ENCODE measurements around the gene SRM.
A peak's percentile ranks its signal among the peaks of the same experiment; 100 is the strongest.
"Not testable (repeated sequence)": the region's sequence is repeated elsewhere in the genome, so short reads cannot be mapped to it uniquely, and the experiment has no call there.

Gene SRM

DNA sequence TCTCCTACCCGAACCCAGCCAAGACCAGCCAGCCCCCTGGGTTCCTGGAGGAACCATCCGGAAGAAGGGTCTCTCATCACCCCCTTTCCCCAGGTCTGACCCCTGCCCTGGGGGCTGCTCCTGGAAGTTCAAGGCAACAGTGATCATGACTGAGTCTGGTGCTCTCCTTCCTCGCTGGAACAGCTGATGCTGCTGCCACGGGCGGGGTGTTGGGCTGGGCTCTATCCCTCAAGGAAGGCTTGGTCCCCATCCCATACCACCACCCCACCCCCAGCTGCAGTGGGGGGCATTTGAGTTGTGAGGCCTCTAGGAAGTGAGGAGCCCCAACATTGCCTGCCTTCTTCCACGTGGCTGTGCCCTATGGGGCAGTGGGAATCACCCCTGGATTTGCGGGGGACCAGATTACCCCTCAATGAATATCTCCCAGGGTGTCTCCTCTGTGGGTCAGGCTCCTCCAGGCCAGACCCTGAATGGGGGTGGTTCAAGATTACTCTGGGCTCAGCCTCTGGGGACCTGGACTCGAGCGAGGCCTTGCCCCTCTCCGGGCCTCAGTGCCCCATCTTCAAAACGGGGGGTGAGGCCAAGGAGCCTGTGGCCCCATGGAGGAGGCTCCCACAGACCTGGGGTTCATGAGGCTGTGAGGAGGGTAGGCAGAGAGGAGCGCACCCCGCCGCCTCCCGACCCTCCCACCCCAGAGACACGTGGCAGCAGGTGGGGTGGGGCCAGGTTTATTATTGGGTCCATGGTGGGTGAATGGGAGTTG, 15.6 kb downstream of the SRM start:
- no peak for DNase-seq

DNA sequence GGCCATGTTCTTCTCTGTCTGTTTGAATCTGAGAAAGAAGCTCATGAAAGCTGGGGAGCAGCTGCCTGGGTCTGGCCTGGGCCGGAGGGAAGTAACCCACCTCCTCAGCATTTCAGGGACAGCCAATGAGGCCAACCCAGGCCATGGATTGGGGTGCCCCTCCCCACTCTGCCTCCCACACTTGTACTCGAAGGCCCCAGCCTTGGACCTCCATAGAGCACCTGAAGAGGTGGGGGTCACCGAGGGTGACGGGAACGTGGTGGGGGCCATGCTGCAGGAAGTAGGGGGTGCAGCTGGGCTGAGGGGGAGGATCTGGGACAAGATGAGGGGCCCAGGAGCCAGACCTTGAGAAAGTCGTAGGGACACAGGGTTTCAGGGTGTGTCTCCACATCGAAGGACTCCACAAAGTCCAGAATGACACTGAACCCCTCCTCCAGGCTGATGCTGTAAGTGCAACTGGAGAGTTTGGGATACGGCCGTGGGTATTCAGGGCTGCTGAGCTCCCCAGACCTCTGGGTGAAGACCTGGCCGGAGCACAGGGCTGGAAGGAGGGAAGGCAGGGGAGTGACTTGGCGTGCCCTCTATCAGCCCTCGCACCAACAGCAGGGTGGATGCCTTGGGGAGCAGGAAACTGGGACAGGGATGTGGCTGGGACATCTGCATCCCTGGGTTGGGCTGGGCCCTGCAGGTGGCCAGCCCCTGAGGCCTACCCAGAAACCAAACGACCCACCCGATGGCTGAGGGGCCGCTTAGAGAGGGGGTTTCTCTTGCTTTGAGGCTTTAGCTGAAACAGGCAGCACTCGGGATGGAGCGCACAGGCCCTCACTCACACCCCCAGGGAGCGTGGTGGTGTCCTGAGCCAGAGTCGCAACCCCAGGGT, 16.6 kb downstream of the SRM start:
- no peak for DNase-seq

DNA sequence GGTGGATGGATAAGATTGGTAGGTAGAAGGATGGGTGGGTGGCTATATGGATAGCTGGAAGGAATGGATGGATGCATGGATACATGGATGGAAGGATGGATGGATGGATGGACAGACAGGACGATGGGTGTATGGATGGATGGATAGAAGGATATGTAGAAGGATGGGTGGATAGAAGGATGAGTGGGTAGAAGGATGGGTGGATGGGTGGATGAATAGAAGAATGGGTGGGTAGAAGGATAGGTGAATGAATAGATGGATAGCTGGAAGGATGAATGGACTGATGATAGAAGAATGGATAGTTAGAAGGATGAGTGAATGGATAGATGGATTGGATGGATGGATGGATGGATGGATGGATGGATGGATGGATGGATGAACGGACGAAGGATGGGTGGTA, 17.8 kb downstream of the SRM start:
- no peak for DNase-seq

DNA sequence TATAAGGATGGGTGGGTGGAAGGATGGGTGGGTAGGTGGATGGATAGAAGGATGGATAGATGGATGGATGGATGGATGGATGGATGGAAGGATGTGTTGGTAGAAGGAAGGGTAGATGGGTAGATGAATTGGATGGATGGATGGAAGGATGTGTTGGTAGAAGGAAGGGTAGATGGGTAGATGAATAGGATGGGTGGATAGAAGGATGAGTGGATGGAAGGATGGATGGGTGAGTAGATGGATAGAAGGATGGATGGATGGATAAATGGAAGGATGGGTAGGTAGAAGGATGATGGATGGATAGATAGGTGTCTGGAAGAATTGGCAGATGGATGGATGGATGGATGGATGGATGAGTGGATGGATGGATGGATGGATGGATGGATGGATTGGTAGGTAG, 18.8 kb downstream of the SRM start:
- DNase-seq: no peak

DNA sequence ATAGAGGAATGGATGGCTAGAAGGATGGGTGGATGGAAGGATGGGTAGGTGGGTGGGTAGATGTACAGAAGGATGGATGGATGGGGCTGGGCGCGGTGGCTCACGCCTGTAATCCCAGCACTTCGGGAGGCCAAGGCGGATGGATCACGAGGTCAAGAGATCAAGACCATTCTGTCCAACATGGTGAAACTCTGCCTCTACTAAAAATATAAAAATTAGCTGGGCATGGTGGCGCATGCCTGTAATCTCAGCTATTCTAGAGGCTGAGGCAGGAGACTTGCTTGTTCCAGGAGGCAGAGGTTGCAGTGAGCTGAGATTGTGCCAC, 19.8 kb downstream of the SRM start:
- not testable (repeated sequence) for DNase-seq

DNA sequence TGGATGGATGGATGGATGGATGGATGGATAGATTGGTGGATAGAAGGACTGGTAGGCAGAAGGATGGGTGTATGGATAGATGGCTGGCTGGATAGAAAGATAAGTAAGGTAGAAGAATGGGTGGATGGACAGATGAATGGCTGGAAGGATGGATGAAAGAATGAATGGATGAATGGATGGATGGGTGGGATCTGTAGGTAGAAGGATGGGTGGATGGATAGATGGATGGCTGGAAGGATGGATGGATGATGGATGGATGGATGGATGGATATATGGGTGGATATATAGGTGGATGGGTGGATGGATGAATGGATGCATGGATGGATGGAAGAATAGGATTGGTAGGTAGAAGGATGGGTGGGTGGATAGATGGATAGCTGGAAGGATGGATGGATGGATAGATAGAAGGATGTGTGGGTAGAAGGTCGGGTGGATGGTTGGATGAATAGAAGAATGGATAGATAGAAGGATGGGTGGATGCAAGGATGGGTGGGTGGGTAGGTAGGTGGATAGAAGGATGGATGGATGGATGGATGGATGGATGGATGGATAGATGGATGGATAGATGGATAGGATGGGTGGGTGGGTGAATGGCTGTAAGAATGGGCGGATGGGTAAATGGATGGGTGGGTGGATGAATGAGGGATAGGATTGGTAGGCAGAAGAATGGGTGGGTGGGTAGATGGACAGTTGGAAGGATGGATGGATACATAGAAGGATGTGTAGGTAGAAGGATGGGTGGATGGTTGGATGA, 20.3 kb downstream of the SRM start:
- DNase-seq: no peak

DNA sequence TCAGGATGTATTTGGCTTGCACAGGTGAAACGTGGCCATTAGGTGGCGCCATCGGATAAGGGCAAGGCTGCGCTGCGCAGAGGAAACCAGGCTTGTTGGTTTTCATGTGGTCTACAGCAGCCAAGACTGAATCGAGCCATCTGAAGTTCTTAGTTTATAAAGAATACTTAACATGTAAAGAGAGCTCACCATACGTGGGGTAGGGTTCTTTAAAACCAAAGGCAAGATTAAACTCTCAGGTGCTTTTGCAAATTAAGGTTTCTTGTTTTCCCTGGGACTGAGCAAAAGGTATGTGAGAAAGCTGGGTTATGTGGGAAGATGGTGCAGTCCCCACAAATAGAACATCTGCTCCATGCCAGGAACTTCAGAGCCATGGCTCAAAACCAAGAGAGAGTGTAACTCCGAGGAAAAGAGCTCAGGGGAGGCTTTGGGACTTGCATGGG, 22.1 kb downstream of the SRM start:
- peak; percentile 91 for DNase-seq

DNA sequence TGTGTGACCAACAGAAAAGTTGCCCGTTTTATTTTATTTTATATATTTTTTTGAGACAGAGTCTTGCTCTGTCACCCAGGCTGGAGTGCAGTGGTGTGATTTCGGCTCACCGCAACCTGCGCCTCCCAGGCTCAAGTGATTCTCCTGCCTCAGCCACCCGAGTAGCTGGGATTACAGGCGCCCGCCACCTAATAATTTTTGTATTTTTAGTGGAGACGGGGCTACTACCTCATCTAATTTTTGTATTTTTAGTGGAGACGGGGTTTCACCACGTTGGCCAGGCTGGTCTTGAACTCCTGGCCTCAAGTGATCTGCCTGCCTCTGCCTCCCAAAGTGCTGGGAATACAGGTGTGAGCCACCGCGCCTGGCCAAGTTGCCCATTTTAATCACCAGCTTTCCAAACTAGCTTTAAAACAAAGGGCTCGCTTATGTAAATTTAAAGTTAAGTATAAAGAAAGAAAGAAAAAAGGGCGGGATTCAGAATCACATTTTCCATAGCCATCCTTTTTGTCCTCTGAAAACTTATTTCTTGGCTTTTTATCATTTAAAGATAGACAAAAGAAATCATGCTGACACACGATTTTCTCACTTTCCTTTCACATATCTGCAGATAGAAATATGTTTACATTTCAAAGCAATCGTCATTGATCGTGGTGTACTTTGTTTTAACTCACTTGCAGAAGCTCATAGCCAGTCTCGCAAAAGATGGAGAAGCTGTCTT, 22.6 kb downstream of the SRM start:
- DNase-seq: not testable (repeated sequence)

DNA sequence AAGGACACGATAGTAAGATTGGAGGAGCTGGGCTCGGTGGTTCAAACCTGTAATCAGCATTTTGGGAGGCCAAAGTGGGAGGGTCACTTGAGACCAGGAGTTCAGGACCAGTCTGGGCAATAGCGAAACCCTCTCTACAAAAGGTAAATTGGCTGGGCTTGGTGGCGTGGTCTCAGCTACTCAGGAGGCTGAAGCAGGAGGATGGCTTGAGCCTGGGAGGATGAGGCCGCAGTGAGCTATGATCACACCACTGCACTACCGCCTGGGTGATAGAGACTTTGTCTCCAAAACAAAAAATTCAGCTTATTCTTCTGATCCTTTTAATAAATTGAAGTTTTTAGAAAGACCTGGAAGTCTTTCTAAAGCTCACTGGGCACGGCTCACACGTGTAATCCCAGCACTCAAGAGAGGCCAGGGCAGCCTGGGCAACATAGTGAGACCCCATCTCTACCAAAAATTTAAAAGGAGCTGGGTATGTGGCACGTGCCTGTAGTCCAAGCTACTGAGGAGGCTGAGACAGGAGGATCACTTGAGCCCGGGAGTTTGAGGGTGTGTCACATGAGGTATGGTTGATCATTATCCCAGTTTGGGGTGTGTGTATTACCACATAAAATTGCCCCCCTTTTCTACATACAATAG, 28.1 kb downstream of the SRM start:
- no peak for DNase-seq

DNA sequence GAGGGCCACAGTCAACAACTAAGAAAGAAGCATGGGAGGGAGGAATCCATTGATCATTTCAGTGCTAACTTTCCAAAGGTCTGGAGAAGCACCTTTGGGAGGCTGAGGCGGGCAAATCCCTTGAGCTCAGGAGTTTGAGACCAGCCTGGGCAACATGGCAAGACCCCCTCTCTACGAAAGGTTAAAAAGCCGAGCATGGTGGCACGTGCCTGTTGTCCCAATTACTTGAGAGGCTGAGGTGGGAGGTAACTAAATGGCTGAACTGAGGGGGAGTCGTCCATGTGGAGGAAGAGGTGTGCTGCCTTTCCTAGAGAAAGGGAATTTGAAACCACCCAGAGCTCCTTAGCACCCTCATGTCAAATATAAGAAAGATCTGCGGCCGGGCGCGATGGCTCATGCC, 29.0 kb downstream of the SRM start:
- DNase-seq: no peak

DNA sequence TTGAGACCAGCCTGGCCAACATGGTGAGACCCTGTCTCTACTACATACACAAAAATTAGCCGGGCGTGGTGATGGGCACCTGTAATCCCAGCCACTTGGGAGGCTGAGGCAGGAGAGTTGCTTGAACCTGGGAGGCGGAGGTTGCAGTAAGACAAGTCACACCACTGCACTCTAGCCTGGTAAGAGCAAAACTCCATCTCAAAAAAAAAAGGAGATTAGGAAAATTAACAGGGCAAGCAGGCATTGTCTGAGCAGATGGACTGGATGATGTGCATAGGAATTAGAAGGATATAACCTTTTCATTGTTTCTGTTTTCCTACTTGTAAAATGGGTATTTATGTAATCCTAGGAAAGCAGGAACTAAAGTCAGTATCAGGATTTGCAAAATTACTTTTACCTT, 31.8 kb downstream of the SRM start:
- no peak for DNase-seq

DNA sequence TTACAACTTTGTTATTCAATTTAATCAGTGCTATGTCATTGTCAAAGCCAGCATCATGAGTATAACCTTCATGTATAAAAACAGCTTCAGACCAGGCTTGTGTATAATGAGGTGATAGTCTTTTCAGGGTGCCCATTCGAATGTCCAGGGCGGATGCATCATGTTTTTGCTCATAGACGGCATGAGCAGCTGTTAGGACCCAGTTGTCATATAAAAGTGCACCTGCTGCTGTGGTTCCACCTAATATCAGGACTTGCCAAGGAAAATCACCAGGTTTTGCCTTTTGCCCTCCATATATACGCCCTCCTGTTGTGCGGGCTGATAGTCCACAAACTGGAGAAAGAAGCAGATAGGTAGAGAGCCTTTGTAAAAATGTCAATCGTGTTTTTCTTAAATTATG, 32.5 kb downstream of the SRM start:
- no peak for DNase-seq

DNA sequence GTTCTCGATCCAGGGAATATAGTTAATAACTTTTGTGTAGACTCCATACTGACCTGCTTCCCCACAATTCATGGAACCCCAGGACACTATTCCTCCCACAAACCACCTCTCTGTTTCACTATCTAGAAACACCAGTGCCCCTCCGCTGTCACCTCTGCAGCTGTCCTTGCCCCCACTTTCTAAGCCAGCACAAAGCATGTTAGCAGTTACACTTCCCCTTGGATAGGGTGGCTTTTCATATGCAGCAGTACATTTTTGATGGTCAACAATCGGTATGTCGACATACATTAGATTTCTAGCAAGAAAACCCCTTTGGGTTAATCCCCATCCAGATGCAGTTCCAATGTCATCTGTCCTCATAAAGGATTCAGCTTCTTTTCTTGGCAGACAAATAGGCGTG, 32.9 kb downstream of the SRM start:
- DNase-seq: no peak

DNA sequence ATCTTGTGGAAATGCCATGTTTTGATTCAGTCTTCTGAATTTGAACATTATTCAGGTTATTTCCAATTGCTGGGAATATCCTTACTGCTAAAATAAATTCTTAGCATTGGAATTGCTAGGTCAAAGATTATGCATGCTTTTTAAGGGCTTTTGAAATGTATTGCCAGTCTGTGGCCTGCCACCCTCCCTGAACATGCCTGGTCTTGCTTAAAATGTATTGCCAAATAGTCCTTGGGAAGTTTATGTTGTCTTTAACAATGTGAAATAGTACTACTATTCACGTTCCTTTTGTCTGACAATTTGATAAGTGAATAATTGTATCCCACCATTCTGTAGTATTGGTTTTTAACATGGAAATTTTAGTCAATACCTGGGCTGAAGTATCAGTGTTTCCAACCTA, 33.8 kb downstream of the SRM start:
- DNase-seq: no peak

DNA sequence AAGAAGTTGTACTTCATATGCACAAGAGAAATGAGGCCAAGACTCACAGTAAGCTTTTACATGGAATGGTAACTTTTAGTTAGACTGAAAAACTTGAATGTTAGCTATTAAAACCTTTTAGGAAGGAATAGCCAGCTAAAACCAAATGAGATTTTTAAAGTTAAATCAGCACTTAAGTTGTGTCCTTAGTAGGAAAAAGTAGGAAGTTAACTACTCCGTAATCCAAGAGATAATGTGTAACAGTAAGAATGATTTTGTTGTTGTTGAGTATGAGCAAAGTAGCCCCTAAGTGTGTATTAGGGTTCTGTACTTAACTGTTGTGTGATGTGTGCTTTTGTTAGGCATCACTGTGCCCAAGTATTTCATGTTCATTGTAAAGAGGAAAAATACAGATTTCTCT, 34.2 kb downstream of the SRM start:
- DNase-seq: no peak

DNA sequence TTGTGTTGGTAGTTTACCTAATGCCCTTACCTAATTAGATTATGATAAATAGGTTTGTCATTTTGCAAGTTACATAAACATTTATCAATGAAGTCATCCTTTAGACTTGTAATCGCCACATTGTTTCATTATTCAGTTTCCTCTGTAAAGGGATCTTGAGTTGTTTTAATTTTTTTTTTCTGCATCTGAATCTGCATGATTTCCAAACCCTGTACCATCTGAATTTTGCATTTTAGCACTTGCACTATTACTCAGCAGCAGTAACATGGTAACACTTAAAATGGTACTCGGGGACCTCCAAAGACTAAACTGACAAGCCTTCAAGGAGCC, 35.0 kb downstream of the SRM start:
- no peak for DNase-seq

DNA sequence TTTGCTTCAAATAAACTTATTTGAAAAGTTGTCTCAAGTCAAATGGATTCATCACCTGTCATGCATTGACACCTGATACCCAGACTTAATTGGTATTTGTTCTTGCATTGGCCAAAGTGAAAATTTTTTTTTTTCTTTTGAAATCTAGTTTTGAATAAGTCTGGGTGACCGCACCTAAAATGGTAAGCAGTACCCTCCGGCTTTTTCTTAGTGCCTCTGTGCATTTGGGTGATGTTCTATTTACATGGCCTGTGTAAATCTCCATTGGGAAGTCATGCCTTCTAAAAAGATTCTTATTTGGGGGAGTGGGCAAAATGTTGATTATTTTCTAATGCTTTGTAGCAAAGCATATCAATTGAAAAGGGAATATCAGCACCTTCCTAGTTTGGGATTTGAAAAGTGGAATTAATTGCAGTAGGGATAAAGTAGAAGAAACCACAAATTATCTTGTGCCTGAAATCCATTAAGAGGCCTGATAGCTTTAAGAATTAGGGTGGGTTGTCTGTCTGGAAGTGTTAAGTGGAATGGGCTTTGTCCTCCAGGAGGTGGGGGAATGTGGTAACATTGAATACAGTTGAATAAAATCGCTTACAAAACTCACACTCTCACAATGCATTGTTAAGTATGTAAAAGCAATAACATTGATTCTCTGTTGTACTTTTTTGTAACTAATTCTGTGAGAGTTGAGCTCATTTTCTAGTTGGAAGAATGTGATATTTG, 35.5 kb downstream of the SRM start:
- no peak for DNase-seq

DNA sequence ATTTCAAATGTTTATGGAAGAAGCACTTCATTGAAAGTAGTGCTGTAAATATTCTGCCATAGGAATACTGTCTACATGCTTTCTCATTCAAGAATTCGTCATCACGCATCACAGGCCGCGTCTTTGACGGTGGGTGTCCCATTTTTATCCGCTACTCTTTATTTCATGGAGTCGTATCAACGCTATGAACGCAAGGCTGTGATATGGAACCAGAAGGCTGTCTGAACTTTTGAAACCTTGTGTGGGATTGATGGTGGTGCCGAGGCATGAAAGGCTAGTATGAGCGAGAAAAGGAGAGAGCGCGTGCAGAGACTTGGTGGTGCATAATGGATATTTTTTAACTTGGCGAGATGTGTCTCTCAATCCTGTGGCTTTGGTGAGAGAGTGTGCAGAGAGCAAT, 36.6 kb downstream of the SRM start:
- no peak for DNase-seq

DNA sequence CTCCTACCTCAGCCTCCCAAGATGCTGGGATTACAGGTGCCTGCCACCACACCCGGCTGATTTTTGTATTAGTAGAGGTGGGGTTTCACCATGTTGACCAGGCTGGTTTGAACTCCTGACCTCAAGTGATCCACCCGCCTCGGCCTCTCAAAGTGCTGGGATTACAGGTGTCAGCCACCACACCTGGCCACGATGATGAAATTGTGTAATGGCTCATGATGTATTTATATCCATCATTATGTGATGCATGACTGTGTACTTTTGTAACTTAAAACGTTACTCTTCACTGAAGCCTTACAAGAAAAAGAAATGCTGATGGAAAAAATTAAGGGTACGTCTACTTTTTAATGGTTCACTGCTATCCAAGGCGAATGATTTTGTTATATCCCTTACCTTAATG, 39.8 kb downstream of the SRM start:
- no peak for DNase-seq

DNA sequence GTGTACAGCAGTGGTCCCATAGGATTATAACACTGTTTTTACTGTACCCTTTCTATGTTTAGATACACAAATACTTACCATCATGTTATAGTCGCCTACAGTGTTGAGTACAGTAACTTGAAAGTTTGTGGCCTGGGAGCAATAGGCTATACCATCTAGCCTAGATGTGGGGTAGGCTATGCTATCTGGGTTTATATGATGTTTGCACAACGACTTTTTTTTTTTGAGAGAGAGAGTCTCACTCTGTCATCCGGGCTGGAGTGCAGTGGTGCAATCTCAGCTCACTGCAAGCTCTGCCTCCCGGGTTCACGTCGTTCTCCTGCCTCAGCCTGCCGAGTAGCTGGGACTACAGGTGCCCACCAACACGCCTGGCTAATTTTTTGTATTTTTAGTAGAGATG, 40.5 kb downstream of the SRM start:
- not testable (repeated sequence) for DNase-seq

DNA sequence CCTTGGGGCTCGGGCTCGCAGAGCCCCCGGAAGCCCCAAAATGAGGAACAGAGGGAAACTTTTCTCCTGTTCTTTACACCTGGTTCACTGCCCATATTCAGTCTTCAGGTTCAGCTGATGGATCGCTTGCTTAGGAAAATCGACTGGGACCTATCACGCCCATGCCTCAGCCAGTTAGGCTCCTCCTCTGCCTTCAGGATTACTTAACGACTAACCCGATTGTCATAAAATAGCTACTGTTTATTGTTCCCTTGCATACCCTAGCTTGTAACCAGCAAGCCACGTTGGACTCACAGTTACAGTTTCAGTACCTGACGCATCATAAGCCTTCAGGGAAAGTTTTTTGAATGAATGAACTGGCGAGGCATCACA, 46.7 kb downstream of the SRM start:
- DNase-seq: no peak
